Smooth muscle cell (in vitro differentiated cells): Measurements from ENCODE around the gene C17orf114.
A peak's percentile ranks its signal among the peaks of the same experiment; 100 is the strongest.

Experiments used
- DNase-seq: peaks from one replicate; lab custom pipeline; 2025; ENCODE audit not compliant: unreplicated experiment; lab: John Stamatoyannopoulos, UW
- H2AFZ ChIP-seq: fragments of 200-600 bp; sonication (generic); 2 replicates; pipeline ENCODE4 v1.6.0; 2016; ENCODE audit warnings: antibody characterized with exemption, low read depth, mild to moderate bottlenecking
- H3F3A ChIP-seq: fragments of 200-600 bp; sonication (generic); 2 replicates; pipeline ENCODE4 v1.6.0; 2017; ENCODE audit warnings: antibody characterized with exemption, low read depth
- H3K27ac ChIP-seq: fragments of 200-600 bp; sonication (generic); 2 replicates; pipeline ENCODE4 v1.5.1; 2016; ENCODE audit warnings: low read depth, mild to moderate bottlenecking
- H3K27me3 ChIP-seq: fragments of 200-600 bp; sonication (generic); 2 replicates; pipeline ENCODE4 v1.6.1; 2016; ENCODE audit warnings: low read depth, mild to moderate bottlenecking
- H3K36me3 ChIP-seq: fragments of 200-600 bp; sonication (generic); 2 replicates; pipeline ENCODE4 v1.5.1; 2016; ENCODE audit warnings: low read depth
- H3K4me1 ChIP-seq: fragments of 200-600 bp; sonication (generic); 2 replicates; pipeline ENCODE4 v1.5.1; 2016; ENCODE audit warnings: low read depth
- H3K4me2 ChIP-seq: fragments of 200-600 bp; sonication (generic); 2 replicates; pipeline ENCODE4 v1.6.0; 2016; ENCODE audit warnings: mild to moderate bottlenecking
- H3K4me3 ChIP-seq: fragments of 200-600 bp; sonication (generic); 2 replicates; pipeline ENCODE4 v1.5.1; 2016; ENCODE audit warnings: mild to moderate bottlenecking
- H3K79me2 ChIP-seq: fragments of 200-600 bp; sonication (generic); 2 replicates; pipeline ENCODE4 v1.6.0; 2016; ENCODE audit warnings: low read depth, mild to moderate bottlenecking
- H3K9ac ChIP-seq: fragments of 200-600 bp; sonication (generic); 2 replicates; pipeline ENCODE4 v1.6.0; 2016; ENCODE audit warnings: low read depth
- H3K9me3 ChIP-seq: fragments of 200-600 bp; sonication (generic); replicated peaks from 2 replicates; pipeline ENCODE4 v1.5.1; 2016; ENCODE audit warnings: low read depth
- H4K20me1 ChIP-seq: fragments of 200-600 bp; sonication (generic); 2 replicates; pipeline ENCODE4 v1.6.0; 2016; ENCODE audit warnings: low read depth
- CTCF ChIP-seq: fragments of 200-600 bp; sonication (generic); IDR thresholded peaks from 2 replicates; pipeline ENCODE4 v1.5.1; 2017; ENCODE audit warnings: borderline replicate concordance, mild to moderate bottlenecking, antibody characterized with exemption; ENCODE audit not compliant: insufficient read depth, poor library complexity, severe bottlenecking
- WGBS: methylation state at CpG from one replicate; pipeline ENCODE4 v1.1.7; 2016; ENCODE audit warnings: low lambda C conversion rate; 5-methylcytosine and 5-hydroxymethylcytosine counted together

The C17orf114 gene

GRCh38 chr17:4802228-4802627 lies at the start of gene C17orf114:
Gene C17orf114, minus strand, starts transcription at chr17:4802328.
- TF ChIP-seq CTCF: no peak
- no peaks in the 10 kb centered on the region for H3F3A ChIP-seq
- no peaks in the 10 kb centered on the region for H4K20me1 ChIP-seq
- no peaks in the 10 kb centered on the region for H3K9me3 ChIP-seq
- no peaks in the 10 kb centered on the region for H3K36me3 ChIP-seq
- no peaks in the 10 kb centered on the region for H3K27me3 ChIP-seq
- no peak within 1 kb of the TSS for H3K4me2 ChIP-seq
- no peak for DNase-seq
- H3K79me2 ChIP-seq: peaks cover 5% of the 10 kb centered on the region
- 91% methylated on average over 9 of the region's 9 CpGs for WGBS
- no peak within 1 kb of the TSS for H3K27ac ChIP-seq
- H2AFZ ChIP-seq: no peak within 1 kb of the TSS
- peaks cover 5% of the 10 kb centered on the region for H3K4me1 ChIP-seq
- no peak within 1 kb of the TSS for H3K9ac ChIP-seq
- no peak within 1 kb of the TSS for H3K4me3 ChIP-seq

GRCh38 chr17:4851084-4851483 lies 49.0 kb upstream of the C17orf114 start:
- Histone ChIP-seq H3F3A (peaks cover 2% of the 10 kb centered on the region), H4K20me1 (peaks cover 71% of the 10 kb centered on the region), H3K4me3 (no peak overlapping the region), H3K27me3 (no peaks in the 10 kb centered on the region), H3K27ac (peak overlapping the region; percentile 82), H2AFZ (no peak overlapping the region), H3K4me2 (no peak overlapping the region), H3K9ac (no peak overlapping the region), H3K79me2 (peaks cover 19% of the 10 kb centered on the region), H3K4me1 (peaks cover 9% of the 10 kb centered on the region), H3K36me3 (no peaks in the 10 kb centered on the region), H3K9me3 (no peaks in the 10 kb centered on the region)
- 65% methylated on average over 3 of the region's 3 CpGs for WGBS
- TF ChIP-seq CTCF: no peak
- no peak for DNase-seq

- peak overlapping the region; percentile 57 for H3K9ac ChIP-seq
- no peak for TF ChIP-seq CTCF
- no peak overlapping the region for H3K4me2 ChIP-seq
- WGBS: 88% methylated on average over 2 of the region's 2 CpGs
- H3K4me1 ChIP-seq: peaks cover 9% of the 10 kb centered on the region
- no peaks in the 10 kb centered on the region for H3K36me3 ChIP-seq
- no peak overlapping the region for H2AFZ ChIP-seq
- H3K27ac ChIP-seq: peak overlapping the region; percentile 82
- H4K20me1 ChIP-seq: peaks cover 77% of the 10 kb centered on the region
- H3K27me3 ChIP-seq: no peaks in the 10 kb centered on the region
- H3K4me3 ChIP-seq: no peak overlapping the region
- peaks cover 2% of the 10 kb centered on the region for H3F3A ChIP-seq
- DNase-seq: no peak
- no peaks in the 10 kb centered on the region for H3K9me3 ChIP-seq
- peaks cover 25% of the 10 kb centered on the region for H3K79me2 ChIP-seq
Observed at GRCh38 chr17:4850246-4850645, 48.1 kb upstream of the C17orf114 start.

GRCh38 chr17:4849011-4849536 lies 46.9 kb upstream of the C17orf114 start:
- H3K9ac ChIP-seq: peak overlapping the region; percentile 57
- peak overlapping the region; percentile 33 for H3K4me2 ChIP-seq
- peaks cover 8% of the 10 kb centered on the region for H3K4me1 ChIP-seq
- no peaks in the 10 kb centered on the region for H3K9me3 ChIP-seq
- TF ChIP-seq CTCF: no peak
- H3K4me3 ChIP-seq: no peak overlapping the region
- 61% methylated on average over 5 of the region's 5 CpGs for WGBS
- H3K79me2 ChIP-seq: peaks cover 37% of the 10 kb centered on the region
- H2AFZ ChIP-seq: no peak overlapping the region
- no peak for DNase-seq
- H4K20me1 ChIP-seq: peaks cover 87% of the 10 kb centered on the region
- H3K27me3 ChIP-seq: no peaks in the 10 kb centered on the region
- H3F3A ChIP-seq: peaks cover 2% of the 10 kb centered on the region
- H3K36me3 ChIP-seq: no peaks in the 10 kb centered on the region
- peak overlapping the region; percentile 82 for H3K27ac ChIP-seq
